ENCODE data around the gene SELENOH. TPM values are rescaled to one million over a fixed set of nuclear protein-coding genes. Genes with fewer than 3 reads are reported as not detected.

Gene SELENOH
- total RNA-seq, 4 donors from 2014 or later: 78.2 to 117 (median 102) TPM

DNA sequence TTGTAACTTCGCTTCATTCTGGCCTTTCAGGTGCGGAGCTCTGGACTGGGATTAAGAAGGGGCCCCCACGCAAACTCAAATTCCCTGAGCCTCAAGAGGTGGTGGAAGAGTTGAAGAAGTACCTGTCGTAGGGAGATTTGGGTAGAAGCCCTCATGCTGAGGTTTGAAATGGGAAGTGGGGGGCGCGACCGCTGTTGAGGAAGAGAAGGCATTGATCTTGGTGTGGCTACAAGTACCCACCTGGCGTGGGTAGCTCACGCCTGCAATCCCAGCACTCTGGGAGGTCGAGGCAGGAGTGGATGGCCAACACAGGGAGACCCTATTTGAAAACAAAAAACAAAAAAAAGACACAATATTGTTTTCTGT is 779 bp downstream of the SELENOH start:
- TF ChIP-seq, protein P1, sequence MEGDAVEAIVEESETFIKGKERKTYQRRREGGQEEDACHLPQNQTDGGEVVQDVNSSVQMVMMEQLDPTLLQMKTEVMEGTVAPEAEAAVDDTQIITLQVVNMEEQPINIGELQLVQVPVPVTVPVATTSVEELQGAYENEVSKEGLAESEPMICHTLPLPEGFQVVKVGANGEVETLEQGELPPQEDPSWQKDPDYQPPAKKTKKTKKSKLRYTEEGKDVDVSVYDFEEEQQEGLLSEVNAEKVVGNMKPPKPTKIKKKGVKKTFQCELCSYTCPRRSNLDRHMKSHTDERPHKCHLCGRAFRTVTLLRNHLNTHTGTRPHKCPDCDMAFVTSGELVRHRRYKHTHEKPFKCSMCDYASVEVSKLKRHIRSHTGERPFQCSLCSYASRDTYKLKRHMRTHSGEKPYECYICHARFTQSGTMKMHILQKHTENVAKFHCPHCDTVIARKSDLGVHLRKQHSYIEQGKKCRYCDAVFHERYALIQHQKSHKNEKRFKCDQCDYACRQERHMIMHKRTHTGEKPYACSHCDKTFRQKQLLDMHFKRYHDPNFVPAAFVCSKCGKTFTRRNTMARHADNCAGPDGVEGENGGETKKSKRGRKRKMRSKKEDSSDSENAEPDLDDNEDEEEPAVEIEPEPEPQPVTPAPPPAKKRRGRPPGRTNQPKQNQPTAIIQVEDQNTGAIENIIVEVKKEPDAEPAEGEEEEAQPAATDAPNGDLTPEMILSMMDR (IDR thresholded peaks at IDR 0.05): no peak
- TF ChIP-seq POLR2A (IDR thresholded peaks at IDR 0.05) (no peak), EP300 (IDR thresholded peaks at IDR 0.05; ENCODE audit: low read depth) (no peak), POLR2AphosphoS5 (IDR thresholded peaks at IDR 0.05) (no peak)
- intact Hi-C loops (cut with DNase I; ENCODE audit: low total_unique reads) (loop anchor here (10.0 kb wide), 1 partner anchor 53 kb away; no protein-coding TSS in a partner anchor), in situ Hi-C loops (cut with MboI; ENCODE audit: low pct_ligation_motif_present in 1 of 4, low pct_unique_long_range_greater_than_20kb in 1 of 4, low sequenced_read_pairs in 3 of 4) (loop anchor here in 2 of 4 donors (10.0 kb wide), 1 partner anchor 63 kb away; no protein-coding TSS in a partner anchor)
- DNase-seq: no peak
- H3K27me3 ChIP-seq: no peaks in the 10 kb centered on the region
- H3K9me3 ChIP-seq: no peaks in the 10 kb centered on the region
- 3% methylated on average over 6 to 10 of the region's 10 CpGs for WGBS, 2 donors (ENCODE audit: low coverage in 1 of 2)
- peaks cover 0 to 25% (median 6%) of the 10 kb centered on the region in 4 donors for H3K36me3 ChIP-seq
- H3K27ac ChIP-seq: peak overlapping the region; percentile 94 to 99 (median 97)
- peaks cover 7 to 25% (median 11%) of the 10 kb centered on the region in 4 donors for H3K4me1 ChIP-seq
- H3K4me3 ChIP-seq: peak overlapping the region; percentile 78 to 94 (median 94)

DNA sequence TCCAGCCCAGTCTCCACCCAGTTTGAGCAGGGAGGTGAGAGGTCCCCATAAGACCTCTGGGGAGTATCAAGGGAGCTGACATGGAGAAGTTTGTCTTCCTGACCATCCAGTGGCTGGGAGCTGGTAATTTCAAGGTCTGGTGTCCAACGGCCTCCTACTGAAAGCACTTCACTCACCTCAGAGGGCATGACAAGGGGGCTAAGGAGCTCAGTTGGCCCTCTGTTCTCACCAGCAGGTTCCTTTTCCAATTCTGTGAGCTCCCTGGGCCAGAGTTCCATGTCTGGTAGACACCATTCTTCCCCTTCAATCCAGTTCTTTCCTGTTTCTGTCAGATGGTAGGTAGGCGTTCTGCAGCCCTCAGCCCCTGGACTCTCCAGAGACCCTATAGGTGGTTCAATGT is 3.1 kb downstream of the SELENOH start:
- H3K27ac ChIP-seq: no peak overlapping the region
- peaks cover 0 to 11% (median 4%) of the 10 kb centered on the region in 4 donors for H3K36me3 ChIP-seq
- 68% methylated on average over 2 of the region's 2 CpGs; no CpG with 5 or more reads in 1 of the 2 donors for WGBS, 2 donors (ENCODE audit: low coverage in 1 of 2)
- H3K4me1 ChIP-seq: peaks cover 7 to 25% (median 11%) of the 10 kb centered on the region in 4 donors
- no peak for DNase-seq
- intact Hi-C loops (cut with DNase I; ENCODE audit: low total_unique reads) (loop anchor here (10.0 kb wide), 1 partner anchor 50 kb away; no protein-coding TSS in a partner anchor), in situ Hi-C loops (cut with MboI; ENCODE audit: low pct_ligation_motif_present in 1 of 4, low pct_unique_long_range_greater_than_20kb in 1 of 4, low sequenced_read_pairs in 3 of 4) (loop anchor here in 2 of 4 donors (10.0 kb wide), 1 partner anchor 60 kb away; no protein-coding TSS in a partner anchor)
- no peak for TF ChIP-seq POLR2A (IDR thresholded peaks at IDR 0.05)
- no peak for TF ChIP-seq EP300 (IDR thresholded peaks at IDR 0.05; ENCODE audit: low read depth)
- TF ChIP-seq POLR2AphosphoS5 (IDR thresholded peaks at IDR 0.05): no peak
- TF ChIP-seq, protein P1 (IDR thresholded peaks at IDR 0.05): no peak
- no peak overlapping the region for H3K4me3 ChIP-seq
- H3K27me3 ChIP-seq: no peaks in the 10 kb centered on the region
- H3K9me3 ChIP-seq: no peaks in the 10 kb centered on the region

DNA sequence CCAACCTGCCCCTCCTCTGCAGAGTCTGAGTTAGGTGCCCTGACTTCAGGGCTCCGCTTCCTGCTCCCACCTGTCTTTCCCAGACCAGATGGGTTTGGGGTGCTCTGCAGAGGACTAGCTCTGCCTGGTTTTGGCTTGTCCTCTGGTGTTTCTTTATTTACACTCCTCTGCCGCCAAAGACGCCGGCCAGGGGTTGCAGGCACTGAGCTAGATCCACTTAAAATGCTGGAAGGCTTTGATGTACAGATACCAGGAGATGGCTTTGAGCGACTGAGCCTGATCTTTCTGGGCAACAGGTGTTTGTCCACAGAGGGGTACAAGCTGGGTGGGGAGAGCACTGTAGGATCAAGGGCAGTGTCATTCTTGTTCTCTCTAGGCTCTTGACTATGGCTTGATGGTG is 3.9 kb downstream of the SELENOH start:
- intact Hi-C loops (cut with DNase I; ENCODE audit: low total_unique reads) (loop anchor here (10.0 kb wide), 1 partner anchor 50 kb away; no protein-coding TSS in a partner anchor), in situ Hi-C loops (cut with MboI; ENCODE audit: low pct_ligation_motif_present in 1 of 4, low pct_unique_long_range_greater_than_20kb in 1 of 4, low sequenced_read_pairs in 3 of 4) (loop anchor here in 2 of 4 donors (10.0 kb wide), 1 partner anchor 60 kb away; no protein-coding TSS in a partner anchor)
- TF ChIP-seq POLR2AphosphoS5 (IDR thresholded peaks at IDR 0.05) (no peak), POLR2A (IDR thresholded peaks at IDR 0.05) (no peak), EP300 (IDR thresholded peaks at IDR 0.05; ENCODE audit: low read depth) (no peak)
- TF ChIP-seq, protein P1 (IDR thresholded peaks at IDR 0.05): no peak
- Histone ChIP-seq H3K27me3 (no peaks in the 10 kb centered on the region), H3K27ac (no peak overlapping the region), H3K4me1 (peaks cover 7 to 23% (median 11%) of the 10 kb centered on the region in 4 donors), H3K4me3 (no peak overlapping the region), H3K9me3 (no peaks in the 10 kb centered on the region), H3K36me3 (peaks cover 0 to 11% (median 4%) of the 10 kb centered on the region in 4 donors)
- 95 to 100% methylated on average over 1 to 5 of the region's 5 CpGs for WGBS, 2 donors (ENCODE audit: low coverage in 1 of 2)
- DNase-seq: no peak

DNA sequence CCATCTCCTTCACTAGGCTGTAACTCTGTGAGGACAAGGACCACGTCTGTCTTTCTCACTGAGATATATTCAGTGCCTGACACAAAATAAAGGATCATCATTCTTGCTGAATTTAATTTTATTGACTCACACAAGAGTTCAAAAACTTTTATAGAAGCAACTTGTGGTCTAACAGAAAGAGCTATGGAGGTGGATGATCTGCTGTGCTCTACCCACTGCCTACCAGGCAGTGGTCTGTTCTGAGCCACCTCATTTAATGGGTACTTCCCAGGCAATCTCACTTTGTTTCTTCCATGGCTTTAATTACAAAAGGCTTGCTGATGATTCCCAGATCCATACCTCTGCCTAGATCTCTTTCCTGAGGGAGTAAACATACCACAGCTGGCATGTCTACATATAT is 5.6 kb downstream of the SELENOH start:
- in situ Hi-C loops (cut with MboI; ENCODE audit: low pct_ligation_motif_present in 1 of 4, low pct_unique_long_range_greater_than_20kb in 1 of 4, low sequenced_read_pairs in 3 of 4): loop anchor here in 2 of 4 donors (10.0 kb wide), 1 partner anchor 58 kb away; no protein-coding TSS in a partner anchor
- no peak overlapping the region for H3K27ac ChIP-seq
- intact Hi-C loops (cut with DNase I; ENCODE audit: low total_unique reads): loop anchor here (10.0 kb wide), 1 partner anchor 48 kb away; no protein-coding TSS in a partner anchor
- H3K27me3 ChIP-seq: no peaks in the 10 kb centered on the region
- TF ChIP-seq POLR2A (IDR thresholded peaks at IDR 0.05) (no peak), EP300 (IDR thresholded peaks at IDR 0.05; ENCODE audit: low read depth) (no peak), POLR2AphosphoS5 (IDR thresholded peaks at IDR 0.05) (no peak)
- TF ChIP-seq, protein P1 (IDR thresholded peaks at IDR 0.05): no peak
- no peak overlapping the region for H3K4me3 ChIP-seq
- DNase-seq: no peak
- H3K36me3 ChIP-seq: peaks cover 0 to 11% (median 4%) of the 10 kb centered on the region in 4 donors
- H3K4me1 ChIP-seq: peaks cover 8 to 19% (median 11%) of the 10 kb centered on the region in 4 donors
- 90 to 100% methylated on average over 1 of the region's 1 CpG for WGBS, 2 donors (ENCODE audit: low coverage in 1 of 2)
- H3K9me3 ChIP-seq: no peaks in the 10 kb centered on the region
